Hematopoietic multipotent progenitor cell (in vitro differentiated cells): ENCODE measurements around the gene MUC5B. TPM values are rescaled to one million over a fixed set of nuclear protein-coding genes. Genes with fewer than 3 reads are reported as not detected.
"Not testable (repeated sequence)": the region's sequence is repeated elsewhere in the genome, so short reads cannot be mapped to it uniquely, and the experiment has no call there.

Source experiments
- DNase-seq, 3 donors: peaks; one replicate each; pipeline ENCODE4 v3.0.0-alpha.2; 2011 to 2015; ENCODE audit warnings: low read depth in 2 of 3, low spot score in 2 of 3
- total RNA-seq: library from RNA; depleted of rRNA; stranded (reverse); fragments of >200 nt; gene quantifications from one replicate; pipeline ENCODE4 v1.2.3, GENCODE V29; 2012

The MUC5B gene
- total RNA-seq, 1 donor, result under 0.01 TPM

DNA sequence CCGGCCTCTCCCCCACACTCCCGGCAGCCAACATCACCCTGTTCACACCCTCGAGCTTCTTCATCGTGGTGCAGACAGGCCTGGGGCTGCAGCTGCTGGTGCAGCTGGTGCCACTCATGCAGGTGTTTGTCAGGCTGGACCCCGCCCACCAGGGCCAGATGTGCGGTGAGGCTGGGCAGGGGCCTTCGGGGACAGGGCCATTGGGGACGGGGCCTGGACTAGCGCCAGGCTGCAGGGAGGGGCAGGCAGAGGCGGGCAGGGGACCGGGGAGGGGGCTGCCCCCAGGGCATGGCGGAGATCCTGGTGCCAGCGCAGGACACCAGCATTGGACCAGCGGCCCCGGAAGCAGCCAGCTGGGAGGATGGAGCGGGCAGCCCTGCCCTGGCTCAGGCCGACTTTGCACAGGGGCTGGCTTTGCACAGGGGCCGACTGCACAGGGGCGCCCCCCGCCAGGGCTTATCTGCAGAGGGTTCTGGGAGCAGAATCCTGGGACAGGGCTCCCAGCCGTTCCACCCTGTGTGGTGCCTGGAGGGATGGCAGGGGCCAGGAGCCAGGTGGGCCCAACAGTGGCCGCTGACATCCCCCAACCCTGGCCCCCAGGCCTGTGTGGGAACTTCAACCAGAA lies 8.6 kb downstream of the MUC5B start:
- DNase-seq, result no peak

DNA sequence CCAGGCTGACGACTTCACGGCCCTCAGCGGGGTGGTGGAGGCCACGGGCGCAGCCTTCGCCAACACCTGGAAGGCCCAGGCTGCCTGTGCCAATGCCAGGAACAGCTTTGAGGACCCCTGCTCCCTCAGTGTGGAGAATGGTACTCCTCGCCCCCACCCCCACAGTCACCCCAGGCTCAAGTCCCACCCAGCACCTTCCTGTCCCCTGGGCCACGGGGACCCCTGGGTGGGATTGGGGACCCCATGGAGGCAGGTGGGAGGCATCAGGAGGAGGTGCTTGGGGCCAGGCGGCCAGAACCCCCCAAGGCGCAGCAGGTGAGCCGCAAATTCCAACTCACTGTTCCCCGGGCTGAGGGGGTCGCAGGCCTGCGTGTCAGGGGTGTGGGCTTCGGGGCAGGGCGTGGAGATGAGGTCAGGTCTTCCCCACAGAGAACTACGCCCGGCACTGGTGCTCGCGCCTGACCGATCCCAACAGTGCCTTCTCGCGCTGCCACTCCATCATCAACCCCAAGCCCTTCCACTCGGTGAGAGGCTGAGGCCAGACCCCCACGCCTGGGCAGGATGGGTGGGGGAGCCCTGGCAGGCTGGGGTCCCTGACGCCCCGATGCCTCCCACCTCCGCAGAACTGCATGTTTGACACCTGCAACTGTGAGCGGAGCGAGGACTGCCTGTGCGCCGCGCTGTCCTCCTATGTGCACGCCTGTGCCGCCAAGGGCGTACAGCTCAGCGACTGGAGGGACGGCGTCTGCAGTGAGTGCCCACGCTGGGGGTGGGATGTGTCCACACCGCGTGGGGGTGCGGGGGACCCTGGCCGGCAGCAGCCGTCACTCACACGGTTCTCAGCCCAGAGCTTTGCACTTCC lies 9.4 kb downstream of the MUC5B start:
- no peak for DNase-seq

DNA sequence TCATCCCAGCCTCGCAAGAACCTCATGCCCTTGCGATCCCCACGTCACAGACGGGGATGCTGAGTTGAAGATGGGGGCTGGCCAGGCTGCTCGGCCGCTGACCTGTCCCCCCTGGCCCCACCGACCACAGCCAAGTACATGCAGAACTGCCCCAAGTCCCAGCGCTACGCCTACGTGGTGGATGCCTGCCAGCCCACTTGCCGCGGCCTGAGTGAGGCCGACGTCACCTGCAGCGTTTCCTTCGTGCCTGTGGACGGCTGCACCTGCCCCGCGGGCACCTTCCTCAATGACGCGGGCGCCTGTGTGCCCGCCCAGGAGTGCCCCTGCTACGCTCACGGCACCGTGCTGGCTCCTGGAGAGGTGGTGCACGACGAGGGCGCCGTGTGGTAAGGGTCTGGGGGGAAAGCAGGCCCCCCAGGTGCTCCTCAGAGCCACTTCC lies 10.0 kb downstream of the MUC5B start:
- no peak for DNase-seq

DNA sequence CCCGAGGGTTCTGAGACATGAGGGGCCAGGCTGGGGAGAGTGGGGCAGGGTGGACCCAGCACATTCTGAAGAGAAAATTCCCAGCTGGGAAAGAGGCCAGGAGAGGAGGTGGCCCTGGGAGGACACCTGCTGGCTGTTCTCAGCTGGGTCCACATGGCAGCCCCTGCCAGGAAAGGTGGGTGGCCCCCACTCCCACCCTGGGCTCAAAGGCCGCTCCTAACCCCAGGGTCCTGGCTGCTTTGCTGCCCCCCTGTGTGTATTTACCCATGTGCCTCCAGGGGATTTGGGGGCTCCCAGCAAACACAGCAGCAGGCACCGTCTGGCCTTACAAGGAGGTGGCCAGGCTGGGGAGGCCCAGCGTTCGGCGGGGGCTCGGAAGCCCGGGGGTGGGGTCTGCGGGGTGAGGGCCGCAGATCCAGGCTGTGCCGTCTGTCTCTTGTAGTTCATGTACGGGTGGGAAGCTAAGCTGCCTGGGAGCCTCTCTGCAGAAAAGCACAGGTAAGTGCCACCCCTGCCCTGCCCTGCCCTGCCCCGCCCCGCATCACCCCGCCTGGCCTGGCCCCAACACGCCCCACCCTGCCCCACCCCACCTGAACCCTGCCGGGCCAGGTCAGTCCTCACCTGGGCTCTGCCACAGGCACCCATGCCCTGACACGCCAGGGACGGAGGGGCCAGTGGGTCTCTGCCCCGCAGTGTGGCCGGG lies 10.6 kb downstream of the MUC5B start:
- DNase-seq, result no peak

DNA sequence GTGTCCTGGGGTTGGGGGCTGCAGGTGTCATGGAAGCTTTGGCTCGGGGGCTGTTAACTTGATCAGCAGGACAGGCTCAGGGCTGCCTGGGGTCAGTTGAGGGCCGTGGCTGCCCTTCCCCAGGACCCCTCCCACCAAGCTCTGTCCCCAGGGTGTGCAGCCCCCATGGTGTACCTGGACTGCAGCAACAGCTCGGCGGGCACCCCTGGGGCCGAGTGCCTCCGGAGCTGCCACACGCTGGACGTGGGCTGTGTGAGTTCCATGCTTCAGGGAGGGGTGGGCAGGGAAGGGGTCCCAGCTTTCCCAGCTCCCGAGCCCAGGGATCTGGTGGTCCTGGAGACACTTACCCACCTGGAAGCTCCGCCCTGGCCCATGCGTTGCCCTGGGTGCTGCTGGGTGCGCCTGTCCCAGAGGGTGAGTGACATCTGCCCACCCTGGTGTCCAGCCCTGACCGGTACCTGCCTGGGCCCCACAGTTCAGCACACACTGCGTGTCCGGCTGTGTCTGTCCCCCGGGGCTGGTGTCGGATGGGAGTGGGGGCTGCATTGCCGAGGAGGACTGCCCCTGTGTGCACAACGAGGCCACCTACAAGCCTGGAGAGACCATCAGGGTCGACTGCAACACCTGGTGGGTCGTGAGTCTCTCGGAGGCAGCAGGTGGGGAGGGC lies 11.3 kb downstream of the MUC5B start:
- no peak for DNase-seq

DNA sequence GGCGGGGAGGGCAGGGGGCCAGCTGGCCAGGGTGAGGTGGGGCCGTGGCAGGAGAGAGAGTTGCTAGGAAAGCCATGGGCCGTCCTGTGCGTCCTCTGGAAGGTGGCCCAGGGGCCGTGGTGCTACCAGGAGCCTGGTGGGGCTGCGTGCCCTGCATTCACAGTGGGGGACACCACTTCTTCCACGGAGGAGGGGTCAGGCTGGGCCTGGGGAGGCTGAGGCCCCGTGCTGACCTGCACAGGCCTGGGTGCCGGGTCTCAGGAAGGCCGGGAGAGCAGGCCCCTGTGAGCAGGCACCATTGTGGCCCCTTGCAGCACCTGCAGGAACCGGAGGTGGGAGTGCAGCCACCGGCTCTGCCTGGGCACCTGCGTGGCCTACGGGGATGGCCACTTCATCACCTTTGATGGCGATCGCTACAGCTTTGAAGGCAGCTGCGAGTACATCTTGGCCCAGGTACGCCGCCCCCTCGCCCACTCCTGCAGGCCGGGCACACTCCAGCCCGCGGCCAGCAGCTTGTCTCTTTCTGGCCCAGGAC lies 12.0 kb downstream of the MUC5B start:
- DNase-seq, result no peak

DNA sequence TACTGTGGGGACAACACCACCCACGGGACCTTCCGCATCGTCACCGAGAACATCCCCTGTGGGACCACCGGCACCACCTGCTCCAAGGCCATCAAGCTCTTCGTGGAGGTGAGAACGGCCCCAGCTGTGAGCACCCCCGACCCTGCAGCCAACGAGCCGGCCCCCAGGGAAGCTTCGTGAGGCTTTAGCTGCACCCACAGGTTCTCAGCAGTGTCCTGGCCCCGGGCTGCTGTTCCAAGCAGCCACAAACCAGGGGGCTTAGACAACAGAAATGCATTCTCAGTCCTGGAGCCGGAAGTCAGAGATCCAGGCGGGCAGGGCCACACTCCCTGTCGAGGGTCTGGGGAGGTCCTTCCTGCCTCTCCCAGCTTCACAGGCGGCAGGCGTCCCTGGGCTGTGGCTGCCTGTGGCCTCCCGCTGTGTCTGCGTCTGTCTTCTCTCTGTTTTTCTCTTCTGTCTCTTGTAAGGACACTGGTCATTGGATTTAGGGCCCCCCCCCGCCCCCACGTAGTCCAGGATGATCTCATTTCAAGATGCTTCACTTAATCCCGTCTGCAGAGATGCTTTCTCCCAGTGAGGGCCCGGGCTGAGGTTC lies 12.5 kb downstream of the MUC5B start:
- no peak for DNase-seq

DNA sequence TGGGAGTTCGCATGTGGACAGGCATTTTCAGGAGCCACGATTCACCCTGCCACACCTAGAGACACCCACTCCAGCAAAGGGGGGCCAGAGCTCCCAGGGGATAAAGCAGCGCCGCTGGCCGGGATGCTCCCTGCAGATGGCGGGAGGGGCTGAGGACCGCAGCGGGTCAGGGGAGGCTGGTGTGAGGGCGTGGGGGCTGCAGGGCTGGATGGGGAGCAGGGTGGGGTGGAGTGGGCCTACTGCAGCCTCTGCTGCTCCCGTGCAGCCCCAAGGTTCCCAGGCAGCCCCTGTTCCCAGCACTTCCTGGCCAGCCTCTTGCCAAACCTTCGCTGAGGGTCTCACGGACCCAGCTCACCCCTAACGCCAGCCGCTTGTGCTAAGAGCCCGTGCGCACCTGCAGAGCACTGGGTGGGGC lies 13.0 kb downstream of the MUC5B start:
- no peak for DNase-seq

DNA sequence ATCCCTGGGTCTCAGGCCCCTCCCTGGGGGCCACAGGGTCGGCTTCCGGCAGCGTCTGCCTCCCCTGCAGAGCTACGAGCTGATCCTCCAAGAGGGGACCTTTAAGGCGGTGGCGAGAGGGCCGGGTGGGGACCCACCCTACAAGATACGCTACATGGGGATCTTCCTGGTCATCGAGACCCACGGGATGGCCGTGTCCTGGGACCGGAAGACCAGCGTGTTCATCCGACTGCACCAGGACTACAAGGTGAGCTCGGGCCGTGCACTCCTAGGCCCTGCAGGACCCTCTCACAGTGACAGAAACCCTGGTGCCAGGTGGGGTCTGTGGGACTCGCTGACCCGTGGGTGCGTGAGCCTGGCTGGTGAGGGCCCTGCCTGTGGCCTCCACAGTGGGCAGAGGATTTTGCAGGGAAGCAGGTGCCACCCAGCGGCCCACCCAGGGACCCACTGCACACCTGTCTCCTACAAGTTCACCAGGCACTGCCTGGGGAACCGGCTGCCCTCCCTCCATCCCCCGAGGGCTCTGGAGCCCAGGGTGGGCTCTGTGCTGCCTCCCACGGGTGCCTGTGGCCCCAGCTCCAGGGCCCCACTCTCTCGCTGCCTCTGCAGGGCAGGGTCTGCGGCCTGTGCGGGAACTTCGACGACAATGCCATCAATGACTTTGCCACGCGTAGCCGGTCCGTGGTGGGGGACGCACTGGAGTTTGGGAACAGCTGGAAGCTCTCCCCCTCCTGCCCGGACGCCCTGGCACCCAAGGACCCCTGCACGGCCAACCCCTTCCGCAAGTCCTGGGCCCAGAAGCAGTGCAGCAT lies 13.7 kb downstream of the MUC5B start:
- no peak for DNase-seq

DNA sequence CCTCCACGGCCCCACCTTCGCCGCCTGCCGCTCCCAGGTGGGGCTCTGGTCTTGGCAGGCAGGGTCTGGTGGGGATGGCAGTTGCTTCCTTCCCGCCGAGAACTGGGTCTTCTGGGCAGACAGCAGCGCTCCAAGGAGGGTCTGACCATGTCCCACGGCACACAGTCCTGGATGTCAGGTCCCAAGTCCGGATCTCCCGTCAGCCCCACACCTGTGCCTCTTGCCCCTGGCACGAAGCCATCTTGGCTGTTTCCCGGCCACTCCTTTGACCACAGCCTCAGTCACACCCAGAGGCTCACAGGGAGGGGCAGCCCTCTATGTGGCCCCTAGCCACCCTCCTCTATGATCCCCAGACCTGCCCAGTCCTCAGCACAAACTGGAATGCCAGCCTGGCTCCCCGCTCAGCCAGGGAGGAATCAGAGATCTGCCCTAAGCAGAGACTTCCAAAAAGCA lies 14.3 kb downstream of the MUC5B start:
- no peak for DNase-seq

DNA sequence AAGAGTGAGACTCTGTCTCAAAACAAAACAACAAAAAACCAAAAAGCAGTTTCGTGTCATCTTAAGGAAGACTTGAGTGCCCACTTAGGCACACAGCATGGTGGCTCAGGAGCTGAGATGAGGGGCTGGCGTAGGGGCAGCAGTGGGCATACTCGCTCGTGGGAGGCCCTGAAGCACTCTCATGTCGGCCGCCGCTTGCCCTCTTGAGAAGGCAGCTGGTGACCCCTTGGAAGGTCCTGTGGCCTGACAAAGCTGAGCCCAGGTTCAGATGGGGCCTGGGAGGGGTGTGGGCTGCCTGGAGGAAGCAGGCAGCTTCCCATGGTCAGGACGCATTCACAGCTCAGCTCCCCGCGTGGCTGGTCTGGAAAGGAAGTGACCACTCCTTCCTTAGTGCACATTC lies 15.0 kb downstream of the MUC5B start:
- DNase-seq, result no peak

DNA sequence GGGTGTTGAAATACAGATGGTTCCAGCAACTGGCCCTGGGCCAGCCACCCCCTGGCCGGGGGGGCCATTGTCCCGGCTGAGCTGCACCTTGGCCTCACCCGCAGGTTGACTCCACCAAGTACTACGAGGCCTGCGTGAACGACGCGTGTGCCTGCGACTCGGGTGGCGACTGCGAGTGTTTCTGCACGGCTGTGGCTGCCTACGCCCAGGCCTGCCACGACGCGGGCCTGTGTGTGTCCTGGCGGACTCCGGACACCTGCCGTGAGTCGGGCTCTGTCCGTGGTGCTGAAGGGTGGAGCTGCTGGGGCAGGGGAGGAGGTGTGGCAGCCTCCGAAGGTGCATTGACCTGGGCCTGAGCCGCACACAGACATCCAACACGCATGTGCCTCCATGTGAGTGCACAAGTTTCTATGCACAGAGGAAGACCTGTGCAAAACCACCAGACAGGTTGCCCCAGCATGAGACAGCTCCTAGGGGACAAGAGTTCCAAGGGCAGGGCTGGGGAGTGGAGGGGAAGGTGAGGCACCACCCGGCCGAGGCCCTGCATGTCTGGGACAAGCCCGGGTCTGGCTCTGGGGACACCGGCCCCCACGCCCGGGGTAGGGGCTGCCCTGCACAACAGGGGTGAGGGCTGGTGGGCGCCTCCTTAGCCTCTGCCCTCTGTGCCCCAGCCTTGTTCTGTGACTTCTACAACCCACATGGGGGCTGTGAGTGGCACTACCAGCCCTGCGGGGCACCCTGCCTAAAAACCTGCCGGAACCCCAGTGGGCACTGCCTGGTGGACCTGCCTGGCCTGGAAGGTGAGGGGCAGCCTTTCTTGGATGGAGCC lies 16.1 kb downstream of the MUC5B start:
- DNase-seq, result no peak

DNA sequence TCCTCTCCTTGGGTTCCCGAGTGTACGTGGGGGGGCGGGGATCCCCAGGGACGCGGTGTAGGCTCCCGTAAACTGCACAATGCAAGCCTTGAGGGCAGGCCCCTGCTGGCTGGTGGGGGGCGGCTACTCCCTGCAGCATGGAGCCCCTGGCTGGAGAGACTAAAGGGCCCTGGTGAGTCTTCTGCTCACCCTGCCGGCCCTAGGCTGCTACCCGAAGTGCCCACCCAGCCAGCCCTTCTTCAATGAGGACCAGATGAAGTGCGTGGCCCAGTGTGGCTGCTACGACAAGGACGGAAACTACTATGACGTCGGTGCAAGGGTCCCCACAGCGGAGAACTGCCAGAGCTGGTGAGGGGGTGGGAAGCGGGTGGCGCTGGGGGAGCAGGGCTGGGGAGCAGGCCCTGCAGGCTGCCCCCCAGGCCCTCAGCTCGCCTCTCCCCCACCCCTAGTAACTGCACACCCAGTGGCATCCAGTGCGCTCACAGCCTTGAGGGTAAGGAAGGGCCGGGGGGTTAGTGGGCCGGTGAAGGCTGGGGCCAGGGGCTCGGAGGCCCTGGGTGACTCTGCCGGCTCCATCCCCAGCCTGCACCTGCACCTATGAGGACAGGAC lies 16.8 kb downstream of the MUC5B start:
- no peak for DNase-seq

DNA sequence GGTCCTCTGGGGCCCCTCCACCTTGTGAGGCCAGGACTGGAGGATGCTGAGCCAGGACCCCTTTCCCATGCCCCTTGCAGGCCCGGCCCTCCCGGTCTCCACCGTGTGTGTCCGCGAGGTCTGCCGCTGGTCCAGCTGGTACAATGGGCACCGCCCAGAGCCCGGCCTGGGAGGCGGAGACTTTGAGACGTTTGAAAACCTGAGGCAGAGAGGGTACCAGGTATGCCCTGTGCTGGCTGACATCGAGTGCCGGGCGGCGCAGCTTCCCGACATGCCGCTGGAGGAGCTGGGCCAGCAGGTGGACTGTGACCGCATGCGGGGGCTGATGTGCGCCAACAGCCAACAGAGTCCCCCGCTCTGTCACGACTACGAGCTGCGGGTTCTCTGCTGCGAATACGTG lies 17.9 kb downstream of the MUC5B start:
- no peak for DNase-seq

DNA sequence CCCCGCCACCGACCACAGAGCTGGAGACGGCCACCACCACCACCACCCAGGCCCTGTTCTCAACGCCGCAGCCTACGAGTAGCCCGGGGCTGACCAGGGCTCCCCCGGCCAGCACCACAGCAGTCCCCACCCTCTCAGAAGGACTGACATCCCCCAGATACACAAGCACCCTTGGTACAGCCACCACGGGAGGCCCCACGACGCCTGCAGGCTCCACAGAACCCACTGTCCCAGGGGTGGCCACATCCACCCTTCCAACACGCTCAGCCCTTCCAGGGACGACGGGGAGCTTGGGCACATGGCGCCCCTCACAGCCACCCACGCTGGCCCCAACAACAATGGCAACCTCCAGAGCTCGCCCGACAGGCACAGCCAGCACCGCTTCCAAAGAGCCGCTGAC lies 18.8 kb downstream of the MUC5B start:
- DNase-seq, result no peak

DNA sequence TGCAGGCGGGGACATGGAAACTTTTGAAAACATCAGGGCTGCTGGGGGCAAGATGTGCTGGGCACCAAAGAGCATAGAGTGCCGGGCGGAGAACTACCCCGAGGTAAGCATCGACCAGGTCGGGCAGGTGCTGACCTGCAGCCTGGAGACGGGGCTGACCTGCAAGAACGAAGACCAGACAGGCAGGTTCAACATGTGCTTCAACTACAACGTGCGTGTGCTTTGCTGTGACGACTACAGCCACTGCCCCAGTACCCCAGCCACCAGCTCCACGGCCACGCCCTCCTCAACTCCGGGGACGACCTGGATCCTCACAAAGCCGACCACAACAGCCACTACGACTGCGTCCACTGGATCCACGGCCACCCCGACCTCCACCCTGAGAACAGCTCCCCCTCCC lies 19.4 kb downstream of the MUC5B start:
- DNase-seq, result no peak

DNA sequence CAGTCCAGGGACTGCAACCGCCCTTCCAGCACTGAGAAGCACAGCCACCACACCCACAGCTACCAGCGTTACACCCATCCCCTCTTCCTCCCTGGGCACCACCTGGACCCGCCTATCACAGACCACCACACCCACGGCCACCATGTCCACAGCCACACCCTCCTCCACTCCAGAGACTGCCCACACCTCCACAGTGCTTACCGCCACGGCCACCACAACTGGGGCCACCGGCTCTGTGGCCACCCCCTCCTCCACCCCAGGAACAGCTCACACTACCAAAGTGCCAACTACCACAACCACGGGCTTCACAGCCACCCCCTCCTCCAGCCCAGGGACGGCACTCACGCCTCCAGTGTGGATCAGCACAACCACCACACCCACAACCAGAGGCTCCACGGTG lies 19.9 kb downstream of the MUC5B start:
- DNase-seq, result not testable (repeated sequence)

DNA sequence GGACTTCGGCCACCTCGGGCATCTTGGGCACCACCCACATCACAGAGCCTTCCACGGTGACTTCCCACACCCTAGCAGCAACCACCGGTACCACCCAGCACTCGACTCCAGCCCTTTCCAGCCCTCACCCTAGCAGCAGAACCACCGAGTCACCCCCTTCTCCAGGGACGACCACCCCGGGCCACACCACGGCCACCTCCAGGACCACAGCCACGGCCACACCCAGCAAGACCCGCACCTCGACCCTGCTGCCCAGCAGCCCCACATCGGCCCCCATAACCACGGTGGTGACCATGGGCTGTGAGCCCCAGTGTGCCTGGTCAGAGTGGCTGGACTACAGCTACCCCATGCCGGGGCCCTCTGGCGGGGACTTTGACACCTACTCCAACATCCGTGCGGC lies 20.7 kb downstream of the MUC5B start:
- not testable (repeated sequence) for DNase-seq
